GM19467 (cell line): ENCODE measurements around the gene GUCY1A1.
A peak's percentile ranks its signal among the peaks of the same experiment; 100 is the strongest.

Source experiments
- ATAC-seq: cut with Tn5 transposase; IDR thresholded peaks from one replicate; pipeline ENCODE4 v1.9.1; 2021; ENCODE audit warnings: mild to moderate bottlenecking, moderate library complexity; ENCODE audit not compliant: unreplicated experiment

GUCY1A1 gene

GRCh38 chr4:155690044-155690837, 23.6 kb downstream of the GUCY1A1 start:
- ATAC-seq, result no peak

- ATAC-seq, result no peak
Observed at GRCh38 chr4:155692361-155692760, 25.7 kb downstream of the GUCY1A1 start.

- ATAC-seq, result no peak
Observed at GRCh38 chr4:155693015-155693663, 26.5 kb downstream of the GUCY1A1 start.

GRCh38 chr4:155694100-155694785, 27.6 kb downstream of the GUCY1A1 start:
- ATAC-seq, result no peak

- no peak for ATAC-seq
Observed at GRCh38 chr4:155696226-155696625, 29.6 kb downstream of the GUCY1A1 start.

GRCh38 chr4:155696726-155697125, 30.1 kb downstream of the GUCY1A1 start:
- no peak for ATAC-seq

GRCh38 chr4:155701827-155702226, 35.2 kb downstream of the GUCY1A1 start:
- no peak for ATAC-seq

- peak; percentile 84 for ATAC-seq
Observed at GRCh38 chr4:155703486-155704247, 37.0 kb downstream of the GUCY1A1 start.

- no peak for ATAC-seq
Observed at GRCh38 chr4:155704841-155705404, 38.3 kb downstream of the GUCY1A1 start.

GRCh38 chr4:155705664-155706063, 39.0 kb downstream of the GUCY1A1 start:
- no peak for ATAC-seq

- ATAC-seq, result no peak
Observed at GRCh38 chr4:155706147-155706546, 39.5 kb downstream of the GUCY1A1 start.

- ATAC-seq, result no peak
Observed at GRCh38 chr4:155707251-155707650, 40.6 kb downstream of the GUCY1A1 start.

GRCh38 chr4:155708782-155709181, 42.1 kb downstream of the GUCY1A1 start:
- no peak for ATAC-seq

- no peak for ATAC-seq
Observed at GRCh38 chr4:155709918-155710317, 43.3 kb downstream of the GUCY1A1 start.

GRCh38 chr4:155711556-155711955, 44.9 kb downstream of the GUCY1A1 start:
- ATAC-seq, result no peak

- ATAC-seq, result no peak
Observed at GRCh38 chr4:155712846-155713245, 46.2 kb downstream of the GUCY1A1 start.

- no peak for ATAC-seq
Observed at GRCh38 chr4:155713911-155714310, 47.3 kb downstream of the GUCY1A1 start.

- ATAC-seq, result no peak
Observed at GRCh38 chr4:155722336-155722735, 55.7 kb downstream of the GUCY1A1 start.

- no peak for ATAC-seq
Observed at GRCh38 chr4:155722816-155723499, 56.3 kb downstream of the GUCY1A1 start.

- ATAC-seq, result no peak
Observed at GRCh38 chr4:155724731-155725130, 58.1 kb downstream of the GUCY1A1 start.
